Cardiac fibroblast (primary cell): ENCODE results near the gene SCN2A.

Source experiments
- DNase-seq, 2 donors: peaks; one replicate each; pipeline versions ENCODE4 v3.0.0 to v3.0.0-alpha.2; 2010; ENCODE audit warnings: low read depth in 2 of 2
- H3K4me3 ChIP-seq, 2 donors: replicated peaks in 1 of 2; 1 replicate in 1 of 2; 2 replicates in 1 of 2; pipeline ENCODE4 v1.5.1; 2011; ENCODE audit warnings: low read depth in 2 of 2, low read length in 2 of 2, mild to moderate bottlenecking in 2 of 2, moderate library complexity in 1 of 2
- TF ChIP-seq, protein P1 (sequence below): IDR thresholded peaks from one replicate; pipeline ENCODE4 v1.5.1; 2011; ENCODE audit warnings: low read depth, mild to moderate bottlenecking, low read length, inconsistent platforms

SCN2A gene

DNA sequence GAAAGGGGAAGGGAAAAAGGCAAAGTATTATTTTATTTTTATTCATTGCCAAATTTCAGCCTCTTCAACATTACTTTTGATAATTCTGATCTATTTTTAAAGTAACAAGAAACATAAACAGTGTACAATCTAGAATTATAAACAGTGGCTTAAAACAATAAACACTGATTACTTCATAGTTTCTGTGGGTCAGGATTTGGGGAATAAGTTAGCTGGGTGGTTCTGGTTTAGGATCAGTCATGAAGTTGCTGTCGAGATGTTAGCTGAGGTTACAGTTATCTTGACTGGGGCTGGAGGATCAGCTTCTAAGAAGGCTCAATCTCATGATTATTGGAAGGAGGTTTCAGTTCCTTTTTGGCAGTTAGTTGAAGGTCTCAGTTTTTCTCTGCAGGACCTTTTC lies 109.2 kb downstream of the SCN2A start:
- no peak overlapping the region for H3K4me3 ChIP-seq
- no peak for DNase-seq
- TF ChIP-seq, protein P1, sequence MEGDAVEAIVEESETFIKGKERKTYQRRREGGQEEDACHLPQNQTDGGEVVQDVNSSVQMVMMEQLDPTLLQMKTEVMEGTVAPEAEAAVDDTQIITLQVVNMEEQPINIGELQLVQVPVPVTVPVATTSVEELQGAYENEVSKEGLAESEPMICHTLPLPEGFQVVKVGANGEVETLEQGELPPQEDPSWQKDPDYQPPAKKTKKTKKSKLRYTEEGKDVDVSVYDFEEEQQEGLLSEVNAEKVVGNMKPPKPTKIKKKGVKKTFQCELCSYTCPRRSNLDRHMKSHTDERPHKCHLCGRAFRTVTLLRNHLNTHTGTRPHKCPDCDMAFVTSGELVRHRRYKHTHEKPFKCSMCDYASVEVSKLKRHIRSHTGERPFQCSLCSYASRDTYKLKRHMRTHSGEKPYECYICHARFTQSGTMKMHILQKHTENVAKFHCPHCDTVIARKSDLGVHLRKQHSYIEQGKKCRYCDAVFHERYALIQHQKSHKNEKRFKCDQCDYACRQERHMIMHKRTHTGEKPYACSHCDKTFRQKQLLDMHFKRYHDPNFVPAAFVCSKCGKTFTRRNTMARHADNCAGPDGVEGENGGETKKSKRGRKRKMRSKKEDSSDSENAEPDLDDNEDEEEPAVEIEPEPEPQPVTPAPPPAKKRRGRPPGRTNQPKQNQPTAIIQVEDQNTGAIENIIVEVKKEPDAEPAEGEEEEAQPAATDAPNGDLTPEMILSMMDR: no peak

DNA sequence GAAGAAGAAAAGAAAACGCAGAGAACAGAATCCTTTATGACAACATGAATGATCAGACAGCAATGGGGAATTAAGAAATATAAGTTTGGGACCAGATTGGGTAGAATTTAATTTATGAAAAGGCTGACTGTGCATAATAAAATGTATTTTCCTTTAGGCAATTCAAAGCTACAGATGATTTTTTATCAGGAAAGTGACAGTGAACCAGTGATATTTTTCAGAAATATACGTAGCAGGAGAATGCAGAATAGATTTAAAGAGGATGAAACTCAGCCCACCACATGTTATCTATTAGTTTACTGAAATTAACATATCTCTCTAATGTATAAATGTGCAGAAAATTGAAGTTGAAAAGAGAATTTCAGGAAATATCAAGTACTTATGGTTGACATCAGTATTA lies 110.0 kb downstream of the SCN2A start:
- DNase-seq: no peak
- H3K4me3 ChIP-seq: no peak overlapping the region
- TF ChIP-seq, protein P1: no peak

DNA sequence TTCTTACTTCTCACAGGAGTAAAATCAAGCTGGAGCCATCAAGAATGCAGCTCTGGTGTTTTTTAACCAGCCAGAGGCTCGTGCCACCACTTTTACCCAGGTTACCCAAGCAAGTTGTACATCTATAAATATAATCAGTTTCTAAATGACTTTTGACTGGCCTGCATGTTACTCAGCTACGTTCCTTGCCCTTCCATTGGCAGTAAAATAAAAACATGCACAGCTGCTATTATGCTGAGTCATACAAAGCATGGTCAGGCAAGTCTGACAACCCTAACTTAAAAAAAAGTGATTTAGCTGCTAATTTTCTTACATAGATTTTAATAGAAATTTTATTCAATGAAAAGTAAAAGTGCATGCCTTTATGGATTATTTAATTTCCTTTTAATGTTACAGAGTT lies 118.5 kb downstream of the SCN2A start:
- DNase-seq: peak; percentile 56 to 78
- H3K4me3 ChIP-seq: no peak overlapping the region
- TF ChIP-seq, protein P1: no peak

DNA sequence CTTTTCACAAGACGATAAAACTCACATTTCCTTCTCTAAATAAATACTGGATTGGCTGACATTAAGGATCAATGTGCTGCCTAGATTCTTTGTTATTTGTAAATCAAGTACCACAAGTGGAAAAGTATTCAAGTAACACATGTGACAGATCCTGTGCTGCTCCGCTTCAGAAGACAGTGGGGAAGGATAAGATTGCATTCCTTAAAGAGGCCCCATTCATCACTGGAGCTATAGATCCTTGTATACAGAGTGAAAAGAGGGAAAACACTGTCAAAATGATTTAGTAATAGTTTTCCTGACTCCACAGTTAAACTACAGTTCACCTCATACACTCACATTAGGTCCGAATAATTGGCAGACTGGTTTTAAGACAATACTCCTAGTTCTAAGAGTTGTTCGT lies 122.3 kb downstream of the SCN2A start:
- DNase-seq: no peak
- TF ChIP-seq, protein P1: no peak
- H3K4me3 ChIP-seq: no peak overlapping the region

DNA sequence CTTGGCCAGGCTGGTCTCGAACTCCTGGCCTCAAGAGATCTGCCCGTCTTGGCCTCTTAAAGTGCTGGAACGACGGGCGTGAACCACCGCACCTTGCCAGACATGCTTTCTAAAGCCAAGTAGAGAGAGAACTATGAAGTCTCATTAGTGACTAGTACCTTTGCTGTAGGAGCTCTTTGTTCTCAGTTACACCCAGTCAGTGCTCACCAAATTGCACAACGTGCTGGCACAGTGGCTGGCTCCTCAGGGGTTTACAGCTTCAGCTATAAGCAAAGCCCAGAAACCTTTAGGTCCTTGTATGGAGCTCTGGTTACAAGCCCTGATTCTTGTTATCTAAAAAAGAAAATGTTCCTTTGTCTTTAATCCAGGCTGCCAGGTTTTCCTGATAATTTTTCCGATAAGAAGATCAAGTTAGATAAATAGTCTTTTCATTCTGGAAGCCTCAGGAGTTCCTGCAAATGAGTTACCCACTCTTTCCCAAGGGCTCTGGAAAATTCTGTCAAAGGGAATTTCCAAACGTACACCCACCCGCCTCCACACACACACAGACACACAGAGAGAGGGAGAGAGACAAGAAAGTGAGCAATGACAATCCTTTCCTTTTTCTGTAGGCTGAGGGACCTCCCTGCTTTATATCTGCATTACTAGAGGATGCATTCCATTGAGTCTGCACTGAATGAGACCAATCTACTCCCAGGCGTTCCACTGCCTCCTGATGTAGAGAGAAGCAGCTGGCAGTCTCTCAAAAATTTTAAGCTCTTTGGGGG lies 130.1 kb downstream of the SCN2A start:
- TF ChIP-seq, protein P1: no peak
- no peak for DNase-seq
- no peak overlapping the region for H3K4me3 ChIP-seq

DNA sequence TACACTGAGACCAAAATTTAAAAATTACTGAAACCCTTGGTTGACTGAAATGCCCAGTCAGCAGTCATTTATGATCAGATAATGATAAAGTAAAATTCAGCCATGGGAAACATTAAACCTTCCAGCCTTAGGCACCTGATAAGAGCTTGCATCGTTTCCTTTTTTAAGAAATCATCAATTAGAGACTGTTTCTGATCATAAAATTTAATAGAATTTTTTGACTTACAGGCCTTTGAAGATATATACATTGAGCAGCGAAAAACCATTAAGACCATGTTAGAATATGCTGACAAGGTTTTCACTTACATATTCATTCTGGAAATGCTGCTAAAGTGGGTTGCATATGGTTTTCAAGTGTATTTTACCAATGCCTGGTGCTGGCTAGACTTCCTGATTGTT lies 130.7 kb downstream of the SCN2A start:
- DNase-seq: no peak
- TF ChIP-seq, protein P1: no peak
- no peak overlapping the region for H3K4me3 ChIP-seq

DNA sequence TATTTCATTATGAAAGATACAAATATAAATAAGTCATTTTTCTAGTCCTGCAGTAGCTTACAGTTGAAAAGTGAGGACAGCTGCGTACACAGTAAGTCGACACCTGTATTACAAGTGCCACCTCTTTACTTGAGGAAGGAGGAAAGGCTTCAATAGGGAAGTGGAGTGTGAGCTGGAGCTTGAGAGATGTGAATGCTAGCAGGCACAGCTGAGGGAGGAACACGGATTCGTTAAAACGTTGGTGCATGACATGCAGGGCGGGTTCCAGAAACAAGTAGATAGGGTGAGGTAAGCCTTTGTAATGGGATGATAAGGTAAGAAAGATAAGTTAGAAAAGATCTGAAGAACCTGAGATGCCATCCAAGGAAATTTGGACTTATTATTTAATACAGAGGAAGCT lies 132.1 kb downstream of the SCN2A start:
- TF ChIP-seq, protein P1: no peak
- no peak for DNase-seq
- H3K4me3 ChIP-seq: no peak overlapping the region
